ENCODE data around the gene HOXD11. TPM values are rescaled to one million over a fixed set of nuclear protein-coding genes. Genes with fewer than 3 reads are reported as not detected.

The HOXD11 gene
- total and polyA plus RNA-seq, 2 experiments from 2014 or later = 28.4 to 30.0 TPM

DNA sequence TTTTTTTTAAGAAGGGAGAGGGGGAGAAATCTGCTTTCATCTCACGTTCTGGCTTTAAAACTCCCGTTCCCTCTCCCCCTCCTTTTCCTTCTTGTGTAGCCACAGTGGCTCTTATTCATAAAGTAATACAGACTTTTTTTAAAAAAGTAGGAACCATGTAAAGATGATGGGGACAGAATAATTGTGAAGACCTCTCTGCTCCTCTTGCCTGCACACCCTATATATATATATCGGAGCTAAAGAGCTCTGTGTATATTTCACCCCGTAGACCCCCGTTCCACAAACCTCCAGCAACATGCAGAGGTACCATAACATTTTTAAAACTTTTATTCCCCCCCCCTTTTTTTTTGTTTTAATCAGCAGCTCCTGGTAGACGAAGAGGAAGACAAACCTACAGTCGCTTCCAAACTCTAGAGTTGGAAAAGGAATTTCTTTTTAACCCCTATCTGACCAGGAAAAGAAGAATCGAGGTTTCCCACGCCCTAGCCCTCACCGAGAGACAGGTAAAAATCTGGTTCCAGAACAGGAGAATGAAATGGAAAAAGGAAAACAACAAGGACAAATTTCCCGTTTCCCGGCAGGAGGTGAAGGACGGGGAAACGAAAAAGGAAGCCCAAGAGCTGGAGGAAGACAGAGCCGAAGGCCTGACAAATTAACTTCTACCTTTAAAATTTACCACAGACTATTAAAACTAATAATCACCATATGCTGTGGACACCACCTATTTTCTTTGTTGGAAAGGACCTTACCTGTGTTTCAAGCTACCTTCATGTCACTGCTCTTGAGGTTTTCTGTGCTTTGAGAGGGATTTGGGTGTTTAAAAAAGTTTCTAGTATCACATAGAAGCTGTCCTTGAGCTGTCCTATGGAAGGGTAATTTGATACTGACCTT, 24.1 kb downstream of the HOXD11 start:
- TF ChIP-seq EZH2 (IDR thresholded peaks at IDR 0.05; ENCODE audit: insufficient read depth, poor library complexity, severe bottlenecking) (no peak), EZH2phosphoT487 (IDR thresholded peaks at IDR 0.05; ENCODE audit: insufficient read depth, low read depth) (no peak)
- H3K9me2 ChIP-seq (ENCODE audit: insufficient read depth) = no peaks in the 10 kb centered on the region
- no peaks in the 10 kb centered on the region for H4K20me1 ChIP-seq (ENCODE audit: insufficient read depth)
- peaks cover 63% of the 10 kb centered on the region for H3F3A ChIP-seq (ENCODE audit: insufficient read depth)
- peaks cover 80% of the 10 kb centered on the region for H3K79me2 ChIP-seq (ENCODE audit: insufficient read depth)
- peak overlapping the region; percentile 97 for H3K27ac ChIP-seq
- peaks cover 42% of the 10 kb centered on the region for H3K4me1 ChIP-seq (ENCODE audit: insufficient read depth)
- H3K9me3 ChIP-seq (ENCODE audit: low read depth) = no peaks in the 10 kb centered on the region
- H3K4me3 ChIP-seq = peak overlapping the region; percentile 90
- H3K36me3 ChIP-seq (ENCODE audit: low read depth) = no peaks in the 10 kb centered on the region
- in situ Hi-C loops (cut with MboI) = no loop called here
- peak overlapping the region; percentile 22; the same call in 1 of the 2 replicates for H2AFZ ChIP-seq
- H3K9ac ChIP-seq = peak overlapping the region; percentile 97
- WGBS, 2 experiments (ENCODE audit: low coverage in 1 of 2, low lambda C conversion rate in 2 of 2, missing lambda C conversion rate in 2 of 2) = 2% methylated on average over 15 of the region's 15 CpGs
- DNase-seq = peak; percentile 42
- H3K4me2 ChIP-seq (ENCODE audit: unreplicated experiment) = peak overlapping the region; percentile 100
- no peaks in the 10 kb centered on the region for H3K27me3 ChIP-seq (replicated peaks; ENCODE audit: insufficient read depth)

DNA sequence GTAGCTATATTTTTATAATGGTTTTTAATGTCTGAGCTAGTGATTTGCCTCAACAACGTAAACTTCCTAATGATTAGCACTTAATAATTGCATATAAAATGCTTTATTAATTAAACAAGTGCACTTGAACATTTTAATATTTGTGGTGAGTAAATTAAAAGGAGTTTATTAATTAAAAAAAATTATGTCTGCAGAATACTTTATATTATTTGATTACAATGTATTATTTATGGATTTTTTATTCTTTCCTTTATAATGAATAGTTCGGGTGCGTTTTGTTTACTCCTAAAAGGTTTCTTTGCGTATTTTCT, 24.7 kb downstream of the HOXD11 start:
- Histone ChIP-seq H3K4me2 (ENCODE audit: unreplicated experiment) (peak overlapping the region; percentile 100), H3K9ac (peak overlapping the region; percentile 97), H3F3A (ENCODE audit: insufficient read depth) (peaks cover 57% of the 10 kb centered on the region), H3K4me3 (peak overlapping the region; percentile 90), H3K9me3 (ENCODE audit: low read depth) (no peaks in the 10 kb centered on the region), H3K9me2 (ENCODE audit: insufficient read depth) (no peaks in the 10 kb centered on the region), H3K27ac (peak overlapping the region; percentile 97), H3K4me1 (ENCODE audit: insufficient read depth) (peaks cover 36% of the 10 kb centered on the region), H3K36me3 (ENCODE audit: low read depth) (no peaks in the 10 kb centered on the region), H4K20me1 (ENCODE audit: insufficient read depth) (no peaks in the 10 kb centered on the region), H3K79me2 (ENCODE audit: insufficient read depth) (peaks cover 86% of the 10 kb centered on the region), H2AFZ (no peak overlapping the region), H3K27me3 (replicated peaks; ENCODE audit: insufficient read depth) (no peaks in the 10 kb centered on the region)
- TF ChIP-seq EZH2phosphoT487 (IDR thresholded peaks at IDR 0.05; ENCODE audit: insufficient read depth, low read depth) (no peak), EZH2 (IDR thresholded peaks at IDR 0.05; ENCODE audit: insufficient read depth, poor library complexity, severe bottlenecking) (no peak)
- WGBS, 2 experiments (ENCODE audit: low coverage in 1 of 2, low lambda C conversion rate in 2 of 2, missing lambda C conversion rate in 2 of 2) = 0% methylated on average over 4 of the region's 4 CpGs
- in situ Hi-C loops (cut with MboI) = no loop called here
- no peak for DNase-seq

DNA sequence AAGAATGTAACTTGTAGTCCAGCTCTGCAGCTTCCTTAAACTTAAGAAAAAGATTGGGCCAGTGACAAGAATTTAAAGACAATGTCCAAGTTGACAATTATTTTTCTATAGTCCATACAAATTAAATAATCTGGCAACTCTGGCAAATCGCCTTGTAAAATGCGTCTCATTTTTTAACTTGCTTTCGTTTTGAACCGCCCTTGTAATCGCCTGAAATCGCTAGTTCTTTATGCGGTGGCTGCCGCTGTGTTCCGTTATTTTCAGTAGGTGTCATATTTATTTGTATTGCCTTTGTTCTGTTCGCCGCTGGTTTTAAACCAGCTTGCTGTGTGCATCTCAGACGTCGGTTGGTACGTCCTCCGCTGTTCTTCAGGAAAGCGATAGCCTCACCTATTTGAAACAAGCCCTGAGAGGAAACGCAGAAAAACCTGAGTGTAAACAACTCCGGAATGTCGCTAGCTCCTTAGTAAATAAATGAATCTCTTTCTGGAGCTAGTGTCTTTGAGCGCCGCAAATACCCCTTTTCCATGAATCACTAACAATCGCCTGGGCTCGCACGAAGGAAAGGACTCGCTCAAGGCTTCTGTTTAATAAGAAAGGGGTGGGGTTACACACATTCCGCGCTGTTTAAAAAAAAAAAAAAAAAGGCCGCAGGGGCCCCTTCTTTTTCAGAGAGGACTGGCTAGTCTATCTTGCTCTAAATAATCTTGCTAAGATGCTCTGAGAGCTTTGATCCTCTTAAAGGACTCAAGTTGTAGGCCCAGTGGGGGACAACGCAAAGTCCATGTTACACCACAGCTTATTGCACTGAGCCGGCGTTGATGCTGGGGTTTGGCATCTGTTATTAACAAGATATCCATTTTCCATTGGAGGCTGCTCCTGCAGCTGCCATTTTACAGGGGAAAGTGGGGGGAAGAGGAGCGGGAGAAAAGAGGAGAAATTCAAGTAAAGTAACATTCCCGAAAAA, 25.4 kb downstream of the HOXD11 start:
- peak overlapping the region; percentile 90 for H3K4me3 ChIP-seq
- H3F3A ChIP-seq (ENCODE audit: insufficient read depth) = peaks cover 61% of the 10 kb centered on the region
- in situ Hi-C loops (cut with MboI) = no loop called here
- no peaks in the 10 kb centered on the region for H4K20me1 ChIP-seq (ENCODE audit: insufficient read depth)
- no peaks in the 10 kb centered on the region for H3K9me2 ChIP-seq (ENCODE audit: insufficient read depth)
- peak; percentile 92 for DNase-seq
- H3K27me3 ChIP-seq (replicated peaks; ENCODE audit: insufficient read depth) = no peaks in the 10 kb centered on the region
- TF ChIP-seq EZH2phosphoT487 (IDR thresholded peaks at IDR 0.05; ENCODE audit: insufficient read depth, low read depth) (no peak), EZH2 (IDR thresholded peaks at IDR 0.05; ENCODE audit: insufficient read depth, poor library complexity, severe bottlenecking) (no peak)
- H3K4me2 ChIP-seq (ENCODE audit: unreplicated experiment) = peak overlapping the region; percentile 100
- H3K79me2 ChIP-seq (ENCODE audit: insufficient read depth) = peaks cover 89% of the 10 kb centered on the region
- no peaks in the 10 kb centered on the region for H3K9me3 ChIP-seq (ENCODE audit: low read depth)
- WGBS, 2 experiments (ENCODE audit: low coverage in 1 of 2, low lambda C conversion rate in 2 of 2, missing lambda C conversion rate in 2 of 2) = 11 to 13% methylated on average over 33 of the region's 33 CpGs
- peak overlapping the region; percentile 73 for H2AFZ ChIP-seq
- H3K9ac ChIP-seq = peak overlapping the region; percentile 97
- peaks cover 31% of the 10 kb centered on the region for H3K4me1 ChIP-seq (ENCODE audit: insufficient read depth)
- no peaks in the 10 kb centered on the region for H3K36me3 ChIP-seq (ENCODE audit: low read depth)
- H3K27ac ChIP-seq = peak overlapping the region; percentile 97

- no peaks in the 10 kb centered on the region for H3K9me3 ChIP-seq (ENCODE audit: low read depth)
Measured at GRCh38 chr2:176133389-176133788, 26.3 kb downstream of the HOXD11 start.

More at GRCh38 chr2:176133389-176133788, 26.3 kb downstream of the HOXD11 start:
- in situ Hi-C loops (cut with MboI) = no loop called here
- H3K79me2 ChIP-seq (ENCODE audit: insufficient read depth) = peaks cover 89% of the 10 kb centered on the region
- H3K4me3 ChIP-seq = peak overlapping the region; percentile 90; the same call in 1 of the 2 replicates
- H3K9me2 ChIP-seq (ENCODE audit: insufficient read depth) = no peaks in the 10 kb centered on the region
- no peaks in the 10 kb centered on the region for H3K27me3 ChIP-seq (replicated peaks; ENCODE audit: insufficient read depth)
- H3K4me1 ChIP-seq (ENCODE audit: insufficient read depth) = peaks cover 32% of the 10 kb centered on the region
- no peaks in the 10 kb centered on the region for H3K36me3 ChIP-seq (ENCODE audit: low read depth)
- H3F3A ChIP-seq (ENCODE audit: insufficient read depth) = peaks cover 64% of the 10 kb centered on the region
- peak overlapping the region; percentile 97; the same call in 1 of the 2 replicates for H3K27ac ChIP-seq
- DNase-seq = no peak
- no peak overlapping the region for H2AFZ ChIP-seq
- peak overlapping the region; percentile 97 for H3K9ac ChIP-seq
- peak overlapping the region; percentile 100 for H3K4me2 ChIP-seq (ENCODE audit: unreplicated experiment)
- no peak for TF ChIP-seq EZH2 (IDR thresholded peaks at IDR 0.05; ENCODE audit: insufficient read depth, poor library complexity, severe bottlenecking)
- TF ChIP-seq EZH2phosphoT487 (IDR thresholded peaks at IDR 0.05; ENCODE audit: insufficient read depth, low read depth) = no peak
- no peaks in the 10 kb centered on the region for H4K20me1 ChIP-seq (ENCODE audit: insufficient read depth)

Measured in GM23248 (cell line).